ENCODE measurements around the gene MACROD1. TPM values are rescaled to one million over a fixed set of nuclear protein-coding genes. Genes with fewer than 3 reads are reported as not detected.

The MACROD1 gene
- total and polyA plus RNA-seq, 9 of the 15 experiments (the other 6 are each of a cell fraction or from before 2014, with no cell fraction given): 1.1 to 60.0 (median 26.4) TPM

DNA sequence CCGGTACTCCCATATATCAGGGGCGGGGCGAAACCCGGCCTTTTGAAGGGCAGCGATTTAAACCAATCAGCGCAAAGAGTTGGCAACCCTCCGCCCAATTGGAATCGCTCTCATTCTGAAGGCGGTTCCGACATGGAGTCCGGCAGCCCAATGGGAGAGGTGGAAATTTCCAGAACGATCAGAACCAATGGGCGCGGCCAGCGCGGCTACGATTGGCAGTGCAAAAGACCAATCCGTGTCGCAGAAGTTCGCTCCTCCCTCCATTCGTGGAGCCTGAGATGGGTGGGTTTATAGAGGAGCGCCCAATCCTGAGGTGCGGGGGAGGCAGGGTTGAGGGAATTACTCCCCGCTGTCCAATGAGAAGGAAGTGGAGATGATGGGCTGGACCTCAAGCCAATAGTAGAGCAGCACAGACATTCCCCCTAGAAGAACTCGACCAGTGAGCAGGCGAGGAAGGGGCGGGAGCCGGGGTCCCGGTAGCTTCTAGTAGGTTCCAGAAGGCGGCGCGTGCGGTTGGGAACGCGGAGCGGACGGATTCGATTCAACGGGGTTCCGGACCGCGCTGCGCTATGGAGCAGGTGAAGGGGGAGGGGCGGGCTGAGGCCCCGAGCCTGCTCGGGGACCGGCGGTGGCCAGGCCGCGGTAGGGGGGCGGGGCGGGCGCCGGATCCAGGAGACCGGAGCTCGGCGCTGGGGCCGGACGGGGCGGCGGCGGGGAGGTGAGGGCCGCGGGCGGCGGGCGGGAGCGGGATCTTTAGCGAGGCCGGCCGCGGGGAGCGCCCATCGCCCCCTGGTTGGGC is 20.0 kb upstream of the MACROD1 start, which contains the start of gene STIP1 (continued):
- TF ChIP-seq ZBTB40 (IDR thresholded peaks at IDR 0.05) (peak; percentile 70), ZBTB40 (CRISPR knock-in tag; IDR thresholded peaks at IDR 0.05) (no peak), MCM5 (IDR thresholded peaks at IDR 0.05; ENCODE audit: low read depth) (no peak), SRF (CRISPR knock-in tag; IDR thresholded peaks at IDR 0.05) (no peak), CBX2 (IDR thresholded peaks at IDR 0.05; ENCODE audit: insufficient read depth, low read length, poor library complexity, severe bottlenecking) (no peak), ELF4 (CRISPR knock-in tag; IDR thresholded peaks at IDR 0.05) (0 out of 2 replicates have a peak, but pooled peaks have one; percentile 12), ZNF449 (CRISPR knock-in tag; IDR thresholded peaks at IDR 0.05) (no peak), MIER1 (IDR thresholded peaks at IDR 0.05; ENCODE audit: low read depth) (no peak), USF2 (CRISPR knock-in tag; IDR thresholded peaks at IDR 0.05) (no peak), ZSCAN29 (IDR thresholded peaks at IDR 0.05) (peak; percentile 66; the same call in 1 of the 2 replicates)
- TF ChIP-seq, protein P1, sequence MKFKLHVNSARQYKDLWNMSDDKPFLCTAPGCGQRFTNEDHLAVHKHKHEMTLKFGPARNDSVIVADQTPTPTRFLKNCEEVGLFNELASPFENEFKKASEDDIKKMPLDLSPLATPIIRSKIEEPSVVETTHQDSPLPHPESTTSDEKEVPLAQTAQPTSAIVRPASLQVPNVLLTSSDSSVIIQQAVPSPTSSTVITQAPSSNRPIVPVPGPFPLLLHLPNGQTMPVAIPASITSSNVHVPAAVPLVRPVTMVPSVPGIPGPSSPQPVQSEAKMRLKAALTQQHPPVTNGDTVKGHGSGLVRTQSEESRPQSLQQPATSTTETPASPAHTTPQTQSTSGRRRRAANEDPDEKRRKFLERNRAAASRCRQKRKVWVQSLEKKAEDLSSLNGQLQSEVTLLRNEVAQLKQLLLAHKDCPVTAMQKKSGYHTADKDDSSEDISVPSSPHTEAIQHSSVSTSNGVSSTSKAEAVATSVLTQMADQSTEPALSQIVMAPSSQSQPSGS (CRISPR knock-in tag; IDR thresholded peaks at IDR 0.05): no peak
- TF ChIP-seq, protein P2, sequence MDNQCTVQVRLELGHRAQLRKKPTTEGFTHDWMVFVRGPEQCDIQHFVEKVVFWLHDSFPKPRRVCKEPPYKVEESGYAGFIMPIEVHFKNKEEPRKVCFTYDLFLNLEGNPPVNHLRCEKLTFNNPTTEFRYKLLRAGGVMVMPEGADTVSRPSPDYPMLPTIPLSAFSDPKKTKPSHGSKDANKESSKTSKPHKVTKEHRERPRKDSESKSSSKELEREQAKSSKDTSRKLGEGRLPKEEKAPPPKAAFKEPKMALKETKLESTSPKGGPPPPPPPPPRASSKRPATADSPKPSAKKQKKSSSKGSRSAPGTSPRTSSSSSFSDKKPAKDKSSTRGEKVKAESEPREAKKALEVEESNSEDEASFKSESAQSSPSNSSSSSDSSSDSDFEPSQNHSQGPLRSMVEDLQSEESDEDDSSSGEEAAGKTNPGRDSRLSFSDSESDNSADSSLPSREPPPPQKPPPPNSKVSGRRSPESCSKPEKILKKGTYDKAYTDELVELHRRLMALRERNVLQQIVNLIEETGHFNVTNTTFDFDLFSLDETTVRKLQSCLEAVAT (IDR thresholded peaks at IDR 0.05): peak; percentile 38 to 100; a peak in 3 of 4 replicates
